GM19324 (cell line): ENCODE data around the gene DGKD.
A peak's percentile ranks its signal among the peaks of the same experiment; 100 is the strongest.
"Not testable (repeated sequence)": the region's sequence is repeated elsewhere in the genome, so short reads cannot be mapped to it uniquely, and the experiment has no call there.

Experiments
- ATAC-seq: cut with Tn5 transposase; IDR thresholded peaks from one replicate; pipeline ENCODE4 v1.9.1; 2021; ENCODE audit warnings: mild to moderate bottlenecking, moderate library complexity; ENCODE audit not compliant: unreplicated experiment, low FRiP score

Gene DGKD

GRCh38 chr2:233384015-233384414, 29.7 kb downstream of the DGKD start:
- no peak for ATAC-seq

DNA sequence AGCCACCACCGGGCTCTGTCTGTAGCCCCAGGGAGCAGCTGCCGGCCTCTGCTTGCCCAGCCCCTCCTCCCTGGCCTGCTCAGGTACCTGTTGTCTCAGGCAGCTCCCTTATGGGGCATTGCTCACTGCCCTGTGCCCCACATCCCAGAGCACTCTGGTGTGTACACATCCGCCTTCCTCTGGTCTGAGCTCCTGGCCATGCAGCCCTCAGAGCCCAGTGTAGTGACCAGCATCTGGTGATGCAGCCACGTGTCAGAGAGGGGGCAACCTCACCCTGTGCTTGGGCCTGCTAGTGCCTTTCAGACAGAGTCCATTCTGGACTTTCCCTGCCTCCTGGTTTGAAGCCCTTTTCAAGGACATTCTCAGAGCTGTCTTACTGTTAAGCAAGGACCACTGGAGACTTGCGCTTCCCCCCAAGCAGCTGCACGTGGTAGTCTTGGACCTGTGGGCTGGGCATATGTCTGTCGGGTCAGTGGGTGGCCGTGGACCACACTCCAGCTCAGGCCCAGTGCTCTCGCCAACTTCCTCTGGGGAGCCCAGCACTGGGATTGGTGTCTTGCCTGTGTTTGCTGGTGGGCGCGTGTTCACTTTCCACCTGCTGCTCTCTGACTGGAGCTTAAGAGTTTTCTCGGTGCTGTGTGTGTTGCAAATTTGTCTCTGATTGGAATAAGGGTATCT, 30.7 kb downstream of the DGKD start:
- ATAC-seq, result no peak

DNA sequence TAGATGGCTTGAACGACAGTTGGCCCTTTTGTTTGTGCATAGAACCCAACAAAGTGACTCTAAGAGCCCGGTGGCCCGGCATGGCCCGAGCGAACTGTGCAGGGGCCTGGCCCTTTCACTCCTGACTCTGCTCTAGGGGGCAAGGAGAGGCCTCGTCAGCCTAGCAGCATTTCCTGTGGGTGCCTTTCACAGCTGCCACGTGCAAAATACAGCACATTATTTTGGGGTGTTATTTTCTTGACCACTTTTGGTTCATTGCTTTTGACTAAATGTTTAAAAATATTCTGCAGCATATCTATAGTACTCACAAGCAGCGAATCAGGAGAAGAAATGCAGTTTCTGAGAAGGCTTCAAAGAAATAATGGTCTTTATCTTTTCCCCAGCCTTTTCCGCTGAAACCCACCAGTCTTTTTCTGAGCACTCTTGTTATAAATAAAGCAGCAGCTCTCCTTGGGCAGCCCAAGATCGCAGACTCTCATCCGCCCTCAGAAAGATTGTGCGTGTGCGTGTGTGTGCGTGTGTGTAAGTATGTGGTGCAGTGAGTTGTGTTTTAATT, 31.3 kb downstream of the DGKD start:
- peak; percentile 73 for ATAC-seq

- no peak for ATAC-seq
Measured at GRCh38 chr2:233386382-233387041, 32.2 kb downstream of the DGKD start.

DNA sequence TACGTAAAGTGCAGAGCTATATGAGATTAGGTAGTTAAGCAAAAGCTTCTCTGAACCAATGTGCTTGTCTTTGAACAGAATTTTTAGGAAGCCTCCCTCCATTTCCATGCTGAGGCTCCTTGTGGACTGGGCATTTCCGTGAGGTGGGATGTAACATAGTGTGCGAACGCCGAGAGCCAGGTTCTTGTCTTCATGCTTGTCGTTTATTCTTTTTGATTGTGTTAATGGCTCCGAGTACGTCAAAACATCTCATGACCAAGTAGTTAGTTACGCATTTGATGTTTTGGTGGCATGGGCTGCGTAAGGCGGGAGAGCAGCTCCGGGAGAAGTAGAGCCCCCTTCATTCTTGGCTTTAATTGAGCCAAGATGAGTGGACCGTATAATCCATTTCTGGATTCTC, 32.9 kb downstream of the DGKD start:
- ATAC-seq, result no peak

GRCh38 chr2:233387667-233388528, 33.6 kb downstream of the DGKD start:
- ATAC-seq, result no peak

GRCh38 chr2:233389601-233390125, 35.4 kb downstream of the DGKD start:
- no peak for ATAC-seq

- ATAC-seq, result no peak
Measured at GRCh38 chr2:233395687-233396086, 41.4 kb downstream of the DGKD start.

DNA sequence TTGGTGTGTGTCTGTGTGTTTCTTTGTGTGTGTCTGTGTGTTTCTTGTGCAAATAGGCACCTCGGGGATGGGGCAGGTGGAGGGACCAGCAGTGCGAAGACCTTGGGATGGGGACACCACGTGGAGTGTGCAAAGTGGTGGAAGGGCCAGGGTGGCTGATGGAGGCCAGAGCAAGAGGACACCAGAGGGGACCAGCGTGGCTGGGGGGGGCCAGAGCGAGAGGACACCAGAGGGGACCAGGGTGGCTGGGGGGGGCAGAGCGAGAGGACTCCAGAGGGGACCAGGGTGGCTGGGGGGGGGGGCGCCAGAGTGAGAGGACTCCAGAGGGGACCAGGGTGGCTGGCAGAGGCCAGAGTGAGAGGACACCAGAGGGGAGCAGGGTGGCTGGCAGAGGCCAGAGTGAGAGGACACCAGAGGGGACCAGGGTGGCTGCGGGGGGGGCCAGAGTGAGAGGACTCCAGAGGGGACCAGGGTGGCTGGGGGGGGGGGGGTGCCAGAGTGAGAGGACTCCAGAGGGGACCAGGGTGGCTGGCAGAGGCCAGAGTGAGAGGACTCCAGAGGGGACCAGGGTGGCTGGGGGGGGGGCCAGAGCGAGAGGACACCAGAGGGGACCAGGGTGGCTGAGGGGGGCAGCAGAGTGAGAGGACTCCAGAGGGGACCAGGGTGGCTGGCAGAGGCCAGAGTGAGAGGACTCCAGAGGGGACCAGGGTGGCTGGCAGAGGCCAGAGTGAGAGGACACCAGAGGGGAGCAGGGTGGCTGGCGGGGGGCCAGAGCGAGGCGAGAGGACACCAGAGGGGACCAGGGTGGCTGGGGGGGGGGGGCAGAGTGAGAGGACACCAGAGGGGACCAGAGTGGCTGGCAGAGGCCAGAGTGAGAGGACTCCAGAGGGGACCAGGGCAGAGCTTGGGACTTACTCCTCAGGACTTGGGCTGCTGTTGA, 42.7 kb downstream of the DGKD start:
- ATAC-seq, result not testable (repeated sequence)

DNA sequence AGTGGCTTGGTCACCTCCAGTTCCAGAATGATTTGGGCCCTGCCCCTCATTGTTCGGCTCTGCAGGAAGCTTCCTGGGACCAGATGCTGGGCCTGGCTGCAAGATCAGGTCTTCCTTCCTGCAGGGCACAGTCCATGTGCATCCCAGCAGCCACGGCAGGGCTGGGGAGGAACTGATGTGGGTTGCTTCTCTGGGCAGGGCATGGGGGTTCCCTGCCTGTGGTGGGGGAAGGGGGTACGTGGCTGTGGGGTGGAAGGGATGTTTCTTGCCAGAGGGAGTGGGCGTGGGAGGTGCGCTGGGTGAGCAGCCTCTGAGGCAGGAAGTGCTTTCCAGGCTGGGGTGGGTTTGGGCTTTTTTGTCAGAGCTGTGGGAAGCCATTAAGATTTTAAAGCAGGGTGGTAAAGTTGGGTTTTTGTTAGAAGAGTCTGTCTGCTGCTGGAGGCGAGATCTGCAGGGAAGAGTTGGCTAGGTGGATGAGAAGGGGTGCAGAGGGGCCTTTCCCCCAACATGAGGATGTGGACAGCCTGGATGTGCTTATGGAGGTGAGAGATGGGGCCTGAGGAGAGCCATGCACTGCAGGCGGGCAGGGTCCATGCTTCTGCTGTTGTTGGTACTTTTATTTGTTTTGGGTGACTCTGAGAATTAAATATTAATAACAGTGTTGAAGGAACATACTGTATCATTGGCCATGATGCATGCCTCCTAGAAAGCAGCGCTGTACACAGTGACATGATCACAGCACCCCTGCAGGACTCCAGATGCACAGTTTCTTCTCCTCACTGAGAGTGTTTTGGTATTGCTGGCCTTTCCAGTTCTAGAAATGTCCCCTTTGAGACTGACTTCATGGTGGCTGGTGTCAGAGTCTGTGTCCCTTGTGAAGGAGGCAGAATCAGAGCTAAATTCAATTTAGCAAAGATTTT, 45.3 kb downstream of the DGKD start:
- no peak for ATAC-seq

DNA sequence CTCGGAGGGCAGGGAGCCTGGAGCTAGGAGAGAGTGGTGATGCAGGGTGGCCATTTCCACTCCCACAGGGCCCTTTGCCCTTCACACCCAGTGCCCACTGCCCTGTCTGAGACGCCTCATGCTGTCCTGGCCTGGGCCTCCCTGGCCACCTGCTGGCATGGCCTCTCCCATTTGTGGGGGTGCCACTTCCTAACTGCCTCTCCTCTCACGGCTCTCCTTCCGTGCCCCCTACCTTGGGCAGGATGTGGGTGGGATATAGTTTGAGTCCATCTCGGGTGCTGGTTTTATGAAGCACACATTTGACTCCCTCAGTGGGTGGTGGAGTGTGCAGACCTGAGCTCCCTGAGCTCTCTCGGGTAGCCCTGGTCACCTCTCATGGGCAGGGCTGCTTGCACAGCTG, 46.0 kb downstream of the DGKD start:
- ATAC-seq, result no peak

- no peak for ATAC-seq
Measured at GRCh38 chr2:233400961-233401360, 46.7 kb downstream of the DGKD start.

- no peak for ATAC-seq
Measured at GRCh38 chr2:233402346-233402745, 48.1 kb downstream of the DGKD start.

DNA sequence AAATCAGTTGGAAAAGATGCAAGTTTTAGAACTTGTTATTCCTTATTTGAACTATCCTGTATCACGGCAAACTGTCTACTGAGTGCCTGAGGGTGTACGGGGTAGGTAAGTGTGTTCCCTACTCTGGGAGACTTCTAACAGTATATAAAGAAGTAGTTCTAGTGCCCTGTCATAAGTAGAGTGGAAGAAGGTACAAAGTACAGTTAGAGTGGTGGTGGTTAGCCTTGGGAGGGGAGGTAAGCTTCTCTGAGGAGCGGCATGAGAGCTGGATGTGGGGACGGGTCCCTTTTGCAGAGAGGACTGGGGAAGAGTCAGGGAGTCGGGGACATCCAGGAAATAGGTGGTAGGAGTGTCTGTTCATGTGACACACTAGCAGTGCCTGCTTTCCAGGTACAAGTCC, 48.5 kb downstream of the DGKD start:
- no peak for ATAC-seq

- ATAC-seq, result no peak
Measured at GRCh38 chr2:233404222-233404621, 49.9 kb downstream of the DGKD start.

DNA sequence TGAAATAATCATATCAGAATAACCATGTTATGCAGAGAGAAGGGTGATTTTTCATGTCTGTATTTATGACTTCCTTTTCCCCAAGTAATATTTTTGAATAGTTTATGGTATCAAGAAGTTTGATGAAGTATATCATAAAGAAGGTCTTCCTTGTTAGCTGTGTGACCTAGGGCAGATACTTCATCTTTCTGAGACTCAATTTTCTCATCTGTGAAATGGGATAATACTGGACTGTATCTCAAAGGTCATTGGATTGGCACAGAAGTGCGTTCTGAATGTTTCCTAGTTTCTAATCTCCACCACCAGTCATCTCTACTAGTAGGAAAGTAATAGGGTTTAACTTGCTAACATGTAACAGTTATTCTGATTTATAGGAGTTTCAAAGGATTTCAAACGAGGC, 52.6 kb downstream of the DGKD start:
- ATAC-seq, result no peak

GRCh38 chr2:233407771-233408181, 53.5 kb downstream of the DGKD start:
- no peak for ATAC-seq

DNA sequence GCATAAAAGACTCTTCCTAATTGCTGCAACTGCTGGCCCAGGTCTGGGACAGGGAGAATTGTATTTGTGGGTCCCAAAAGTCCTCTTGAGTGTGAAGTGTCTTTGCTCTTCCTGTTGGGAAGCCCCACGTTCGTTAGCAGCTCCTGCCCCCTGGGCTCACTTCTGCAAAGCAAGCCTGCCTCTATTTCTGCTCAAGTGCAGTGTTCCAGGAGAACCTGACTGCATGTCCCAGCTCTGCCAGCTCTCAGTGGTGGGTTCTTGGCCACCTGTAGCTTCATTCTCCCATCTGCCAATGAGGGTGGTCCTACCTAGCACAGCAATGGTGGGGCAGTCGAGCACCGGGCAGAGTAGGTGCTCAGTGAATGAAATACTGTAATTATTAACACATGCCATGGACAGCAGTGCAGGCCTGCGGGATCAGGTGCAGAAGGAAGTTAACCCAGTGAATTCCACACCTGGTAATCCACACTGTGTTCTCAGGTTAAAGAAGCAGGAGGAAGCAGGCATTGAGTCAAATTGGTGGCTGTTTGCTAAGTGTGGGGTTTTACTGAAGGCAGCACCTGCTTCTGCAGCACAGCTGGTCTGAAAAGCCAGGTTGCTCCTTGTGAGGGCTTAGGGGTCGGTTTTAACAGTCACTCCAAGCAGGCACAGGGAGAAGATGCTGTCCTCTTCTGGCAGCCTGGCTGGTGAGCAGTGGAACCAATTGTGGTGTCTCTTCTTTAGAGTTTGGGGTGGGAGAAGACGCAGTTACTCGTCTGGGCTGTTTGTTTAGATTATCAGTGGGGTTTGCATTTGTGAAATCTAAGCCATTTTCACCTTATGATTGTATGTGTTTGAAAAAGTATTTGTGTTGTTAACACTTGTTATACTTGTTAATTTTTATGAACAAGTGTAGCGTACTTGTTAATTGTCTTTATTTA, 54.3 kb downstream of the DGKD start:
- no peak for ATAC-seq
